Activated T-cell treated with anti-CD3 and anti-CD28 coated beads, Interleukin-2, amount 50 U/mL, for 72 hours (primary cell): ENCODE results near the gene SBNO2. TPM values are rescaled to one million over a fixed set of nuclear protein-coding genes. Genes with fewer than 3 reads are reported as not detected.

ENCODE experiments used
- ATAC-seq, 2 donors: fragments of 150-1000 bp; cut with Tn5 transposase; replicated peaks in 1 of 2; 2 replicates each; pipeline ENCODE4 v1.10.0; 2021; ENCODE audit warnings: moderate library complexity in 2 of 2, mild to moderate bottlenecking in 1 of 2
- DNase-seq, 2 donors: peaks; one replicate each; pipeline ENCODE4 v3.0.0; 2021 to 2022; ENCODE audit warnings: mixed read lengths in 1 of 2
- H3K27ac Mint-ChIP-seq: one replicate; pipeline ENCODE4 v1.8.0; 2022; ENCODE audit warnings: mild to moderate bottlenecking, moderate library complexity, mixed read lengths
- H3K27me3 Mint-ChIP-seq: one replicate; pipeline ENCODE4 v1.8.0; 2022; ENCODE audit warnings: low read depth, mixed read lengths
- H3K36me3 Mint-ChIP-seq, 2 donors: one replicate each; pipeline ENCODE4 v1.8.0; 2022; ENCODE audit warnings: mixed read lengths in 2 of 2, mild to moderate bottlenecking in 1 of 2; ENCODE audit not compliant: insufficient read depth in 2 of 2
- H3K4me1 Mint-ChIP-seq: one replicate; pipeline ENCODE4 v1.8.0; 2022; ENCODE audit warnings: low read depth, mixed read lengths
- H3K4me3 Mint-ChIP-seq, 2 donors: one replicate each; pipeline ENCODE4 v1.8.0; 2022; ENCODE audit warnings: mild to moderate bottlenecking in 2 of 2, mixed read lengths in 2 of 2, moderate library complexity in 2 of 2
- H3K9me3 Mint-ChIP-seq, 2 donors: one replicate each; pipeline ENCODE4 v1.8.0; 2022; ENCODE audit warnings: mixed read lengths in 2 of 2
- total RNA-seq, 2 donors: library from RNA; stranded (reverse); gene quantifications; one replicate each; pipeline ENCODE4 v1.2.3, GENCODE V29; 2022

Gene SBNO2
- total RNA-seq, 2 donors from 2014 or later: 142 to 146 TPM

- H3K9me3 Mint-ChIP-seq: no peaks in the 10 kb centered on the region
- peaks cover 24% of the 10 kb centered on the region for H3K4me1 Mint-ChIP-seq
- ATAC-seq (no peak), DNase-seq (no peak)
- H3K27me3 Mint-ChIP-seq: no peaks in the 10 kb centered on the region
- peak overlapping the region; percentile 60 to 62 for H3K4me3 Mint-ChIP-seq
- H3K27ac Mint-ChIP-seq: peak overlapping the region; percentile 60
- peaks cover 0 to 2% of the 10 kb centered on the region in 2 donors for H3K36me3 Mint-ChIP-seq
These were observed 67.9 kb downstream of the SBNO2 start for GRCh38 chr19:1105873-1106840.

- H3K4me1 Mint-ChIP-seq: peaks cover 32% of the 10 kb centered on the region
- H3K27me3 Mint-ChIP-seq: no peaks in the 10 kb centered on the region
- peaks cover 0 to 4% of the 10 kb centered on the region in 2 donors for H3K36me3 Mint-ChIP-seq
- peak overlapping the region; percentile 76 to 77 for H3K4me3 Mint-ChIP-seq
- ATAC-seq: no peak
- H3K9me3 Mint-ChIP-seq: no peaks in the 10 kb centered on the region
- no peak overlapping the region for H3K27ac Mint-ChIP-seq
- no peak for DNase-seq
These were observed 68.8 kb downstream of the SBNO2 start for GRCh38 chr19:1105008-1105872.

GRCh38 chr19:1104311-1105007 is 69.6 kb downstream of the SBNO2 start:
- H3K4me3 Mint-ChIP-seq: peak overlapping the region; percentile 76 to 77
- peaks cover 40% of the 10 kb centered on the region for H3K4me1 Mint-ChIP-seq
- H3K27ac Mint-ChIP-seq: no peak overlapping the region
- DNase-seq (peak; percentile 82 to 86), ATAC-seq (peak; percentile 32 to 37)
- peaks cover 4 to 9% of the 10 kb centered on the region in 2 donors for H3K36me3 Mint-ChIP-seq
- no peaks in the 10 kb centered on the region for H3K27me3 Mint-ChIP-seq
- H3K9me3 Mint-ChIP-seq: peaks cover 3% of the 10 kb centered on the region in 2 donors

GRCh38 chr19:1103708-1104310 is 70.3 kb downstream of the SBNO2 start, which contains the start of gene GPX4:
GPX4 (plus strand) TSS chr19:1103994; CDS start chr19:1104044, 50 bp downstream.
- Mint-ChIP-seq H3K36me3 (peaks cover 5 to 10% of the 10 kb centered on the region in 2 donors), H3K27me3 (no peaks in the 10 kb centered on the region), H3K4me3 (peak within 1 kb of the TSS; percentile 84 to 85), H3K9me3 (peaks cover 3% of the 10 kb centered on the region in 2 donors), H3K4me1 (peaks cover 46% of the 10 kb centered on the region), H3K27ac (peak within 1 kb of the TSS; percentile 94)
- DNase-seq (peak; percentile 97 to 98), ATAC-seq (peak; percentile 68 to 70)

- no peak for ATAC-seq
- Mint-ChIP-seq H3K4me1 (peaks cover 52% of the 10 kb centered on the region), H3K9me3 (peaks cover 3% of the 10 kb centered on the region in 2 donors), H3K27me3 (no peaks in the 10 kb centered on the region), H3K27ac (peak overlapping the region; percentile 94), H3K36me3 (peaks cover 5 to 10% of the 10 kb centered on the region in 2 donors), H3K4me3 (peak overlapping the region; percentile 84 to 85)
- no peak for DNase-seq
These were observed 70.8 kb downstream of the SBNO2 start for GRCh38 chr19:1103132-1103707.

GRCh38 chr19:1102407-1103131 is 71.5 kb downstream of the SBNO2 start:
- Mint-ChIP-seq H3K4me1 (peaks cover 58% of the 10 kb centered on the region), H3K36me3 (peaks cover 5 to 10% of the 10 kb centered on the region in 2 donors)

GRCh38 chr19:1101337-1101698 is 72.8 kb downstream of the SBNO2 start:
- H3K36me3 Mint-ChIP-seq: peaks cover 5 to 10% of the 10 kb centered on the region in 2 donors
- H3K4me3 Mint-ChIP-seq: peak overlapping the region; percentile 54 to 84
- H3K27me3 Mint-ChIP-seq: no peaks in the 10 kb centered on the region
- H3K9me3 Mint-ChIP-seq: peaks cover 3% of the 10 kb centered on the region in 2 donors
- DNase-seq: no peak
- peak overlapping the region; percentile 79 for H3K27ac Mint-ChIP-seq
- H3K4me1 Mint-ChIP-seq: peaks cover 65% of the 10 kb centered on the region
- ATAC-seq: no peak

More at GRCh38 chr19:1102407-1103131, 71.5 kb downstream of the SBNO2 start:
- Mint-ChIP-seq H3K27ac (peak overlapping the region; percentile 94), H3K4me3 (peak overlapping the region; percentile 84 to 85), H3K27me3 (no peaks in the 10 kb centered on the region), H3K9me3 (peaks cover 3% of the 10 kb centered on the region in 2 donors)
- DNase-seq (peak; percentile 86 to 89), ATAC-seq (peak; percentile 53 to 60)

GRCh38 chr19:1098177-1099051 is 75.7 kb downstream of the SBNO2 start:
- ATAC-seq: no peak
- Mint-ChIP-seq H3K4me1 (peaks cover 89% of the 10 kb centered on the region), H3K4me3 (peak overlapping the region in 1 of 2 donors; percentile 29), H3K27ac (peak overlapping the region; percentile 84), H3K36me3 (peaks cover 5 to 8% of the 10 kb centered on the region in 2 donors), H3K9me3 (peaks cover 3% of the 10 kb centered on the region in 2 donors), H3K27me3 (no peaks in the 10 kb centered on the region)
- DNase-seq: no peak

GRCh38 chr19:1097810-1098176 is 76.3 kb downstream of the SBNO2 start:
- DNase-seq (no peak), ATAC-seq (no peak)
- Mint-ChIP-seq H3K4me1 (peaks cover 89% of the 10 kb centered on the region), H3K9me3 (peaks cover 3% of the 10 kb centered on the region in 2 donors), H3K4me3 (no peak overlapping the region), H3K27ac (no peak overlapping the region), H3K36me3 (peaks cover 5 to 8% of the 10 kb centered on the region in 2 donors), H3K27me3 (no peaks in the 10 kb centered on the region)

GRCh38 chr19:1094978-1095701 is 78.9 kb downstream of the SBNO2 start, which contains the start of gene POLR2E:
POLR2E (minus strand) TSS chr19:1095375; CDS start chr19:1095315, 60 bp downstream.
- Mint-ChIP-seq H3K27ac (peak within 1 kb of the TSS; percentile 88), H3K4me1 (peaks cover 75% of the 10 kb centered on the region), H3K9me3 (peaks cover 3% of the 10 kb centered on the region in 2 donors), H3K4me3 (peak within 1 kb of the TSS; percentile 94 to 96), H3K36me3 (peaks cover 5 to 6% of the 10 kb centered on the region in 2 donors), H3K27me3 (no peaks in the 10 kb centered on the region)
- DNase-seq: peak; percentile 97 to 99
- peak; percentile 82 to 88 for ATAC-seq
